Gastrocnemius medialis (tissue), 4 donors: Measurements from ENCODE around the gene MAGIX.

Experiments
- POLR2A ChIP-seq, 2 donors: fragments of 450-650 bp; IDR thresholded peaks; one replicate each; pipeline ENCODE4 v1.6.1; 2017; ENCODE audit warnings: antibody characterized with exemption in 2 of 2, mild to moderate bottlenecking in 2 of 2, moderate library complexity in 2 of 2
- TF ChIP-seq, protein P1 (sequence below), 5 experiments: fragments of 450-650 bp in 3 of 5; fragments of 200-600 bp in 2 of 5; sonication (generic) in 2 of 5; IDR thresholded peaks in 4 of 5; conservative IDR thresholded peaks in 1 of 5; 1 replicate in 4 of 5; 2 replicates in 1 of 5; pipeline ENCODE4 v1.5.1; 2016 to 2019; ENCODE audit warnings: antibody characterized with exemption in 5 of 5, mild to moderate bottlenecking in 3 of 5, moderate library complexity in 3 of 5

DNA sequence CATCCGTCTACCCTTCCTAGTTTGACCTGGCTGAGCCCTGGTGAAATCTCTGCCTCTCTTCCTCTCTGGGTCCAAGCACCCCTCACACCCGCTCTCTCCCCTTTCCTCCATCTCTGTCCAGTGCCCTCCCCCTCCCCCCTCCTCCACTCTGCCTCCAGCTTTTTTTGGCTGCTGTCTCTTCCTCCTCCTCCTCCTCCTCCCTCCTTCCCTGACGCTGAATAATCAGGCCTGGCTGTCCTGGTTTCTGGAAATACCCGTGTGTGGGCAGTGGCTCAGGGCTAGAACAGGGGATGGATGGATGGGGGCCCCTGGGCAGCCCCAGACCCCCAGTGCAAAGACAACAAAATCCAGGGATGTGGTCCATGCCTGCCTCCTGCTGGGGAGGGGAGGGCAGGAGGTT is 42.2 kb downstream of the MAGIX start:
- TF ChIP-seq, protein P1, sequence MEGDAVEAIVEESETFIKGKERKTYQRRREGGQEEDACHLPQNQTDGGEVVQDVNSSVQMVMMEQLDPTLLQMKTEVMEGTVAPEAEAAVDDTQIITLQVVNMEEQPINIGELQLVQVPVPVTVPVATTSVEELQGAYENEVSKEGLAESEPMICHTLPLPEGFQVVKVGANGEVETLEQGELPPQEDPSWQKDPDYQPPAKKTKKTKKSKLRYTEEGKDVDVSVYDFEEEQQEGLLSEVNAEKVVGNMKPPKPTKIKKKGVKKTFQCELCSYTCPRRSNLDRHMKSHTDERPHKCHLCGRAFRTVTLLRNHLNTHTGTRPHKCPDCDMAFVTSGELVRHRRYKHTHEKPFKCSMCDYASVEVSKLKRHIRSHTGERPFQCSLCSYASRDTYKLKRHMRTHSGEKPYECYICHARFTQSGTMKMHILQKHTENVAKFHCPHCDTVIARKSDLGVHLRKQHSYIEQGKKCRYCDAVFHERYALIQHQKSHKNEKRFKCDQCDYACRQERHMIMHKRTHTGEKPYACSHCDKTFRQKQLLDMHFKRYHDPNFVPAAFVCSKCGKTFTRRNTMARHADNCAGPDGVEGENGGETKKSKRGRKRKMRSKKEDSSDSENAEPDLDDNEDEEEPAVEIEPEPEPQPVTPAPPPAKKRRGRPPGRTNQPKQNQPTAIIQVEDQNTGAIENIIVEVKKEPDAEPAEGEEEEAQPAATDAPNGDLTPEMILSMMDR (IDR thresholded peaks at IDR 0.05 in 4 of 5, conservative IDR thresholded peaks at IDR 0.05 in 1 of 5), result no peak
- no peak for TF ChIP-seq POLR2A (IDR thresholded peaks at IDR 0.05)
